GM10248 (cell line): ENCODE data around the gene DMPK.
"Not testable (repeated sequence)": the region's sequence is repeated elsewhere in the genome, so short reads cannot be mapped to it uniquely, and the experiment has no call there.

Experiments used
- CTCF ChIA-PET: fragments of 300-600 bp; sonication (Branson Sonifier 250); formaldehyde crosslinking; extraction: SDS; loops from one replicate; lab custom pipeline; 2021; ENCODE audit warnings: antibody characterized with exemption; lab: Yijun Ruan, JAX
- POLR2A ChIA-PET: fragments of 350-650 bp; sonication (Branson Sonifier 250); formaldehyde crosslinking; extraction: SDS; loops from one replicate; lab custom pipeline; 2020; ENCODE audit warnings: antibody characterized with exemption; lab: Yijun Ruan, JAX
- DNase-seq: peaks from one replicate; pipeline ENCODE4 v3.0.0; 2012; ENCODE audit errors: extremely low spot score
- CTCF ChIP-seq: IDR thresholded peaks from 2 replicates; pipeline ENCODE4 v1.5.1; 2012; ENCODE audit warnings: mild to moderate bottlenecking, low read depth; ENCODE audit errors: extremely low read depth, missing control alignments, control extremely low read depth

The DMPK gene

GRCh38 chr19:45809643-45810159 lies 27.4 kb upstream of the DMPK start:
- TF ChIP-seq CTCF = no peak
- no peak for DNase-seq
- ChIA-PET POLR2A (no interaction called here), CTCF (interaction anchor here (3.1 kb wide), 1 partner anchor 10 kb away, joined by 15 read pairs; no protein-coding TSS in a partner anchor)

GRCh38 chr19:45805719-45806118 lies 23.4 kb upstream of the DMPK start:
- TF ChIP-seq CTCF = no peak
- ChIA-PET CTCF (interaction anchor here (1.4 to 11.7 kb wide), 3 partner anchors 10 to 36 kb away, joined by 4 to 113 read pairs (median 14); partner anchors contain the start of genes RSPH6A and SIX5), POLR2A (no interaction called here)
- DNase-seq = no peak

- POLR2A ChIA-PET = no interaction called here
- no peak for DNase-seq
- CTCF ChIA-PET = interaction anchor here (1.4 to 11.7 kb wide), 3 partner anchors 9 to 35 kb away, joined by 4 to 113 read pairs (median 14); partner anchors contain the start of genes RSPH6A and SIX5
- no peak for TF ChIP-seq CTCF
These were observed 22.6 kb upstream of the DMPK start for GRCh38 chr19:45804959-45805230.

DNA sequence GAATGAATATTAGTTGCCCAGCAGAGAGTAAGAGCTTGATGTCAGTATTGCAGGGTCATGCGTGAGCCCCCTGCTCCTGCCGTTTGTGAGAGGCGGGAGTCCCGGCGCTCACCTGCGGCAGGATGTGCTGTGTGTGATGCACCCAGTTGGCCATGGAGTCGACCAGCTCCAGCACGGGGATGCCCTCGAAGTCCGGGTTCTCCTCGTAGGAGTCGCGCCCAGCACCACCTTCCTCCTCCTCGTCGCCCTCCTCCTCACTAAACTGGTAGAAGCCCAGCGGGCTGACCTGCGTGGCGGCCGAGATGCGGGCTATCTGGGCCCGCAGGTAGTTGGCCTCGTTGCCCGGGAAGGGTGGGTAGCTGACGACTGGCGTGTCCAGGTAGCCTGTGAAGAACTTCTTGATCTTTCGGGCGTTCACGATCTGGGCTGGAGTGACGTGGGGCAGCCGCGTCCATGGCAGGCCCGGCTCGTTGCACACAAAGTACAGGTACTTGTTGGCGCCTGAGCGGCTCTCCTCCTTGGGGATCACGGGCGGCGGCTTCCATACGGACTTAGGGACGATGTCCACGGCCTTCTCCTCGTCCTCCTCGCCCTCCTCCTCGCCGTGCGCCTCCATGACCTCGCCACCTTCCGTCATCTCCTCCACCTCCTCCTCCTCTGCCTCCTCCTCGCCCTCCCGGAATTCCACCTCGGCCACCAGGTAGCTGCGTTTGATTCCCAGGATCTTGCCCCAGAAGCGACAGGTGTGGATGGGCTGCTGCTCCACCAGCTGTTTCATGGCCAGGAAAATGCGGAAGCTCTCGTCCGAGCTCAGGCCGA lies 22.1 kb upstream of the DMPK start:
- ChIA-PET POLR2A (no interaction called here), CTCF (interaction anchor here (1.4 to 11.7 kb wide), 4 partner anchors 8 to 35 kb away, joined by 4 to 113 read pairs (median 38); partner anchors contain the start of genes RSPH6A and SIX5)
- DNase-seq = no peak
- no peak for TF ChIP-seq CTCF

DNA sequence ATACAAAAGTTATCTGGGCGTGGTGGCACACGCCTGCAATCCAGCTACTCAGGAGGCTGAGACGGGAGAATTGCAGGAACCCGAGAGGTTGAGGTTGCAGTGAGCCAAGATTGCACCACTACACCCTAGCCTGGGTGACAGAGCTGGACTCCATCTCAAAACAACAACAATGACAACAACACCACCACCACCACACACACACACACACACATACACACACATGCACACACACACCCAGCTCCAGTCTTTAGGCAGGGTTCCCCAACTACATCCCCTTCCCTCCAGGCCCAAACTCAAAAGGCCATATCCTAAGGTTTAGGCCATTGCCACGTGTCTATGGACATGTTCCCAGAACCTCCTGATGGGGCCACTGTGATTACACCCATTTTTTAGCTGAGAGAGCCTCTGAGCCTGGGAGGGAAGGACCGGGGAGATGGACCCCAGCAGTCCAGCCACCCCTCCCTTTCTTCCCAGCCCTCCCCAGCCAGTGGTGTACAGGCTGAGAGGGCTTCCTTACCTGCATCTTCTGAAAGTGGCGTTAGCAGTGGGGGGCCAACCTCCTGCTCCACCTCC lies 19.4 kb upstream of the DMPK start:
- no peak for DNase-seq
- CTCF ChIA-PET = interaction anchor here (1.1 to 11.7 kb wide), 4 partner anchors 9 to 32 kb away, joined by 3 to 113 read pairs (median 34); partner anchors contain the start of genes DMWD, RSPH6A and SIX5
- POLR2A ChIA-PET = interaction anchor here (1.2 kb wide), 1 partner anchor 15 kb away, joined by 3 read pairs; no protein-coding TSS in a partner anchor
- no peak for TF ChIP-seq CTCF

DNA sequence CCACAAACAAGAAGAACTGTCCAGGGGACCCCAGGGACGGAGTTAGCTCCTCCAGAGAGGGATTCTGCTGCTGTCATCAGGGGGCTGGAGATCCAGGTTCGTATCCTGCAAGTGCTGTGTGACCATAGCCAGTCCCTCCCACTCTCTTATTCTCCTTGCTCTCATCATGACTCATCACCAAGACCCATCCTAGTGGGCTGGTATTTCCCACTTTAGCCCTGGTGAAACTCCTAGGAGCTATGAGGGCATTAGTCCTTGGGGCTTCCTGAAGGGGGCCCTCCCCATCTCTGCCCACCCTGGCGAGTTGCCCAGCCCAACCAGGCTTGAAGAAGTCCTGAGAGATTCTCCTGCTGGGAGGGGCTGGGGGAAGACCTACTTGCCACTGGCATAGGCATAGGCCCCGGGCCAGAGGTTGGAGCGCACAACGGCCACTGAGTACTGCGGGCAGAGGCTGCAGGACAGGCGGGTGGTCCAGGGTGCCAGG lies 17.8 kb upstream of the DMPK start:
- ChIA-PET POLR2A (no interaction called here), CTCF (interaction anchor here (1.0 to 11.7 kb wide), 21 partner anchors 9 to 282 kb away, joined by 3 to 113 read pairs (median 6); partner anchors contain the start of genes DMPK, FOXA3, RSPH6A and SIX5)
- no peak for DNase-seq
- TF ChIP-seq CTCF = no peak

DNA sequence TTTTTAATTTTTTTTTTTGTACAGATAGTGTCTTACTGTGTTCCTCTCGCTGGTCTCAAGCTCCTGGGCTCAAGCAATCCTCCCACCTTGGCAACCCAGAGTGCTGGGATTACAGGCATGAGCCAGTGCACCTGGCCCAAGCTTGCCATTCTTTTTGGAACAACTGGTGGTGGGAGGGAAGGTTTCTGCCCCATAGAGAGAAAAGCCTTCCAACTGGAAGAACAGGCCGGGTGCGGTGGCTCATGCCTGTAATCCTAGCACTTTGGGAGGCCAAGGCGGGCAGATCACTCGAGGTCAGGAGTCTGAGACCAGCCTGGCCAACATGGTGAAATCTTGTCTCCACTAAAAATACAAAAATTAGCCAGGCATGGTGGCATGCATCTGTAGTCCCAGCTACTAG lies 17.3 kb upstream of the DMPK start:
- CTCF ChIA-PET = interaction anchor here (0.7 to 11.7 kb wide), 32 partner anchors 9 to 708 kb away, joined by 3 to 113 read pairs (median 4); partner anchors contain the start of genes DMPK, FOXA3, RSPH6A and SIX5
- DNase-seq, POLR2A ChIA-PET: not testable (repeated sequence)
